Stimulated activated CD8-positive, alpha-beta memory T cell treated with anti-CD3 and anti-CD28 coated beads, Interleukin-2, amount 100 ng/mL, for 48 hours (primary cell): Measurements from ENCODE around the gene RELN.

Experiments used
- DNase-seq, 2 donors: peaks; one replicate each; pipeline ENCODE4 v3.0.0-alpha.2; 2020; ENCODE audit warnings: low read depth in 2 of 2

Gene RELN

DNA sequence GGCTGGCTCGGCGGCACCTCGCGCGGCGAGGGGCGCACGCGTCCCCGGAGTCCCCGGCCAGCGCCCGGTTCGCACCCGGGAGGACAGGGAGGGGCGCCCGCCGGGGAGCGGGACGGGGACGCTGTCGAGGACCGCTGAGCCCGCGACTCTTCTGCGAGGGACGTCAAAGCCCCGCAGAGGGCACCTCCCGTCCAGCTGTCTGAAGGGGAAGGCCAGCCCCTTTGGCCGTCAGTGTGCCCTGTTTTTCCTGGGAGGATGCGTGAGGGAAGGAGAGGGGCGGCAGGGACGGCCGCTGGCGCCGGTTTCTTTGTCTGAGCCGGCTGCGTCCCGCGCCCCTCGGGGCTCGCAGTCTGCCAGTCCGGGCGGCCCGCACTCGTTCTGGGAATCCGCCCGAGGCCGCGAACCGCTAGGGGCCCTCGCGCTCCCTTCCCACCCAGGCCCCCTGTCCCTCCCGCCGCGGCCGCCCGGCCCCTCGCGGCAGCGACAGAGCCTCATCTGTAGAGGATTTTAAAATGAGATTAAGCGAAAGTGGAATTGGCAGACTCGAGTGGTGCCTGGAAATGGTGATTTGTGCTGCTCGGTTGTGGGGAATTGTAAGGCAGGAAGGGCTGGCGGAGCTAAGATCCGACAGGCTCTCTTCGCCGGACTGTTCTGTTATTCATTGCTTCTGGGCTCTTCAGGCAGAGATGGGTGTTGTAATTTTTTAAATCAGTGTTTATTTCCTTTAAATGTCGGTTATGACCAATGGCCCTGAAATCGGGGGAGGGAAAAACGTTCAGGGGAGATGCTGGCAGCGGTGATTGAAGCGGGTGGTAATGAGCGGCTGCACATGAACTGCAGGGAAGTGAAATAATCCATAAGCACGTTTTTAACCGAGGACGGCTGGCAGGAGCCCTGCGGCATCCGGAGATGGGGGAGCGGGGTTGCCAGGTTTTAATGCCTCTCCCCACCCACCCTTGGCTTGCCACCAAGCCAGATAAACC is 618 bp upstream of the RELN start:
- no peak for DNase-seq

DNA sequence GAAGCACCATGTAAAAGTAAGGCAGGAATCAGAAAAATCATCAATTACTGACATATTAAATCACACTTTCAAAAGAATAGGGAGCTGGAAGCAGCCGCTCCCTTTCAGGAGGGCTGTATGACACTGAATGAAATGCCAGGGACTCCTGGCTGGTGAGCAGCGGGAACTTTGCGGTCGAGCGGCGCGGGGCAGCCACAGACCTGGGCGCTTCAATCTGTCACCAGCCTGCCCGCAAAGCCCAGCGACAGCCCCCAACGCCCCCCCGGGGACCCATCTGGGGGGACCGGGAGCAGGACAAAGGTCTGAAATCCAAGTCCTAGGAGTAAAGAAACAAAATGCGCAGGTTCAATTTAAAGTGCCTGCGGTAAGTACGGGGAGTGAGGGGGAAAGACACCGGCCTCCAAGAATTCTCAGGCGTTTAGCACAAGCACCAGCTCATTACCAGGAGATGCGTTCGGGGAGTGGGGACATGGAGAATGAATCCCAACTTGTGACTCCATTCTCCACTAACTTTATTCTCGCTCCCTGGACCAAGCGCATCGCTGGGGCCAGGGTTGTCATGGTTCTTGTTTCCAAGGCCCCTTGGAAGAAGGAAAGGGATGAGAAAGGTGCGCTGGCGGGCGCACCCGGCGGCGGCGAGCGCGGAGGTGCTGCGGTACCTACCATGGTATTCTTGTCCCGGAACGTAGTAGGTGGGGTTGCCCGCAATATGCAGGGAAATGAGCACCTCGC is 824 bp downstream of the RELN start:
- no peak for DNase-seq

DNA sequence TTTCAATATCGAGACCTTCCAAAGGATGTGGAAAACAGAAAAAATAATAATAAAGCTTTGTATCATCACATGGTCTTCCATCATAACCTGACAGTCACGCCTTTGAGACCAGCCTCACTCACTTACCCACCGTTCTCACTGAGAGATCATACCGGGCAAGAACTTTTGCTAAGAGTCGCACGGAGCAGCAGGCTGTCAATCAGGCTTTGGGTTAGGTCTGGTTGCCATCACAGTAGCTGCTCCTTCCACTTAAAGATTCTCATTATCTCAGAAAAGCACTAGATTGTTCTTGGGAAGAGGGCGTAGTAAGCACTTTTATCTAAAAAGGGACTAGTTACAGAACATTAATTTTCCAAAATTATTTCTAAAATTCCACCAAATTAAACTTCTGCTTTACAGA is 2.0 kb downstream of the RELN start:
- no peak for DNase-seq

DNA sequence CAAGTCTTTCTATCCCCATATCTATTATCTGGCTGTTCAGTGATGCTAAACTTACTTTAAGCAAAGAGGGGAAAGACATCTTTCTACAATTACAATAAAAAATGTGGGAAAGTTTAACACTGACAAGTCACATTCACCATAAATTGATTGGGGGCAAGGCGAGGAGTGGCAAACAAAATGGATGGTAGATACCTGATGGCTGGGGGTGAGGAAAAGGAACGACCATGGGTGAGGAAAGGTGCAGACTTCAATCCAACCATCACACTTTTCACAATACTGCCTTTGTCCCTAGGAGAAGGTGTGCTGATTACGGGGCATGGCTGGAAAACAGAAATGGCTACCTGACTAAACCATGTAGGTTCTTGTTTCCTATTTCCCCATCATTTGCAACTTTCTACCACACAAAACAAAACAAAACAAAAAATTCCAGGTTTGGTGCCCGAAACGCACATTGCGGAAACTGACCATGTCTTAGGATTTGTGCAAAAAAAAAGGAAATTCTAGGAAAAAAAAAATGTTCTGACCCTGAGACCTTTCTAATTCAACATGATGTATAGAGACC is 3.8 kb downstream of the RELN start:
- no peak for DNase-seq

- DNase-seq, result no peak
Observed at GRCh38 chr7:103984050-103984449, 5.4 kb downstream of the RELN start.

GRCh38 chr7:103983201-103983977 is 6.1 kb downstream of the RELN start:
- DNase-seq, result no peak

DNA sequence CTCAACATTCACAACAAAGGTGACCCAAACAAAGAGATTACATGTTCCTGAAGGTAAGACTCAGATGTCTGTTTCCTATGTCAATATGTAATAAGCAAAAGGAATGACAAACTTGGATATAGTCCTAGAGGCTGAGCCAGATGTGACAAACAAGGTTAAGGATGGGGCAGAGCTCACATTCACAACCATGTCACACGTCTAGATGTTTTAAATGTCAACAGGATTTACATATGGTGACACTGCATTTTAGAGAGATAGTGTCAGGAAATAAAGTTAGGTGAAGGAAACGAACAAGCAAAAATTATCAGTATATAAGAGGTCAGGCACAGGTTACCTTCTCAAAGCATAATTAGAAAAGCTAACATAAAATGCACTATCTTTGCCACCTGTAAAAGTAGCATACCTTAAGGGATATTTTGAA is 8.4 kb downstream of the RELN start:
- DNase-seq, result no peak

DNA sequence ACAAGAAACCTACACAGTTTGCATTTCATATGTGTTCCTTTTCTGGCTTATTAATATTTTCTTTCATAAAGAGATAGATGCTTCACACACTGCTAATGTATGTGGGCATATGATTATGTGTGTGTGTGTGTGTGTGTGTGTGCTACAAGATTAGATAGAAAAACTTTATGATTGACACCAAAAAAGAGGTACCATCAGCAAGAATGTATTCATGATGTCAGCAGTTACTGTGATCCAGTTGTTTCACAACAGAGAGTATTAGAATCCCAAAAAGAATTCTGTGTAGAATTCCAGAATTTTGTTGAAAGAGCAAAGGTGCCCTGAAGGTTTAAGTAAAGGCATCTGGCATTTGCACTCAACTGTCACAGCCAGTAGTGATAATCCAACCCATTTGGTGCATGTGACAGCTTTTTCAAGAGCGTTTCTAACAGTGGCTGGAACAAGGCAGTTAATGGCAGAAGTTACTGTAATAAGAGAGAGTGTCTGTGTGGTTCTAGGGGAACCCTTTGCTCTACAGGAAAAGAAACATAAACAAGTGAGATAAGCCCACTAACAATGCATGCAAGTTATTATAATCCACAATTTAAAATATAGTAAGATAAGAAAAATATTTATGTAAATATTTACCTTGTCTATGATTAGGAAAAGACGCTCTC is 16.6 kb downstream of the RELN start:
- DNase-seq, result no peak

DNA sequence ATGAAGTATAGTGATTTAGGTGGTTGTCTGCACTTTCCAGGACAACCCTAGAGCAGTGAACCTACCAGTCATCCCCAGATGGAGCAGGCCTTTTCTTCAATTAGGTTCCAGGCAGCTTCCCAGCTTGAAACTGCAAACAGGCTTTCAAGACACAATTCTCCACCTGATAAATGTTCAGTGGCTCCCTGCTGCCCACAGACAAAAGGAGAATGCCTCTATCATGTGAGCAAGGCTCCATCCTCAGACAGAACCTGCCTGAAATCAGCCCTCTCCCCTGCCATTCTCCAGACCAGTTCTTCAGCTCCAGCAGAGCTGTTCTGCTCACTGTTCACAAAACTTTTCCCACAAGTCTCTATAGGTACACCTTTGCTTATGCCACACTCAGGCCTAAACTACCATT is 22.1 kb downstream of the RELN start:
- DNase-seq, result no peak

DNA sequence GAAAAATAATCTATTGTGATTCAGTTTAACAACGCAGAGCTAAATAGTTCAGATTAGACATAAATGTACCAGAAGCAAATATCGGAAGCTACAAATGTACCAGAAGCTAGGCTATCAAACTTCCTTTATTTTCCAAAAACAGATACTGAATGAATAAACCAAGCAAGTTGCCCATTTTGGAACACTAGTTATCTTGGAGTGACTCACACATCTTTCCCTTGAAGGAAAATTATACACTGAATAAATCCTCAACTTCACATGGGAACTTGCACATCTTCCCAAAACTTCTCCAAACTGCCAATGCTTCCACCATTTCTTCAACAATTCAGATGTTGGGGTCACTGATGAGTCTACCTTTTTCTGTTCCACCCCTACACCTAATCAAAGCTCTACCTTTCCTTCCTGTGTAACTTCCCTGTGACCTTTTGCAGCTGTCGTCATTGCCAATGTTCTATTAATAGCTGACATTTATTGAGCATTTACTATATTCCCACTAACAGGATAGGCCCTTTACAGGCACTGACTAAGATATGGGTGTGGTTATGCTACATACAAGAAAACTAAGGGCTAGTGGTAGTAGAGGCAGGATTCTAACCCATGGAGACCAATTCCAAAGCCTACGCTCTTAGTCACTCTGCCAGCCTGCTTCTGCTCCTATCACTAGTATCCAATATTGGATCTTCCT is 22.7 kb downstream of the RELN start:
- DNase-seq, result no peak

DNA sequence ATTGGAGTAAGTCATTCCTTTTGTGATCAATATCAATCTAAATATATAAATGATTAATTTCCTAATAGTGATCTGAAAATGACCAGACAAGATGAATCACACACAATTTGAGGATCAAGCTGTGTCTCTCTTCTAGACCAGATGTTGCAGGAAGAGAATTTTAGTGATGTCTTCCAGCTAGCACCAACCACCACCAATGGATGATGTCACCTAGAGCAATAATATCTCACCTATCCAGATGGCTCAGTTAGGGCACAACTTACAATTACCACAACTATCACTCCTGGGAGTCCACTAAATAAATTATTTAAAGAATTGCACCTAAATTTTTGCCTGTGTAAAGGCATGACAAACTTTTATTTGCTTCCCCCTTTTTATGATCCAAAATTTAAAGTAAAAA is 25.2 kb downstream of the RELN start:
- DNase-seq, result no peak

- DNase-seq, result no peak
Observed at GRCh38 chr7:103962070-103962469, 27.4 kb downstream of the RELN start.

- no peak for DNase-seq
Observed at GRCh38 chr7:103958284-103958818, 31.1 kb downstream of the RELN start.

GRCh38 chr7:103955985-103956384 is 33.5 kb downstream of the RELN start:
- no peak for DNase-seq

- no peak for DNase-seq
Observed at GRCh38 chr7:103952408-103952807, 37.0 kb downstream of the RELN start.

GRCh38 chr7:103951311-103951710 is 38.1 kb downstream of the RELN start:
- DNase-seq, result no peak

DNA sequence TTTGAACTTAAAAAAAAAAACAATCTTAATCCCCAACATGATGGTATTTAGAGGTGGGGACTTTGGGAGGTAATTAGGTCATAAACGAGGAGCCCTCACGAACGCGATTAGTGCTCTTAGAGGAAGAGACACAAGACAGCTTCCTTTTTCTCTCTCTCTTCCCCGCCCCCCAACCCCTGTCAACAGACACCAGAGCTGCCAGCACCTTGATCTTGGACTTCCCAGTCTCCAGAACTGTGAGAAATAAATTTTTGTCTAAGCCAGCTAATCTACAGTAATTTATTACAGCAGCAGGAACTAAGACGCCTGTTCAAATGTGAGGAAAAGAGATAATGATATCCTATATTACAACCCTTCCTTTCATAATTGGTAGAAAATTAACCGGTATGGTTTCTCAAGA is 40.1 kb downstream of the RELN start:
- no peak for DNase-seq

GRCh38 chr7:103947026-103947655 is 42.3 kb downstream of the RELN start:
- no peak for DNase-seq

DNA sequence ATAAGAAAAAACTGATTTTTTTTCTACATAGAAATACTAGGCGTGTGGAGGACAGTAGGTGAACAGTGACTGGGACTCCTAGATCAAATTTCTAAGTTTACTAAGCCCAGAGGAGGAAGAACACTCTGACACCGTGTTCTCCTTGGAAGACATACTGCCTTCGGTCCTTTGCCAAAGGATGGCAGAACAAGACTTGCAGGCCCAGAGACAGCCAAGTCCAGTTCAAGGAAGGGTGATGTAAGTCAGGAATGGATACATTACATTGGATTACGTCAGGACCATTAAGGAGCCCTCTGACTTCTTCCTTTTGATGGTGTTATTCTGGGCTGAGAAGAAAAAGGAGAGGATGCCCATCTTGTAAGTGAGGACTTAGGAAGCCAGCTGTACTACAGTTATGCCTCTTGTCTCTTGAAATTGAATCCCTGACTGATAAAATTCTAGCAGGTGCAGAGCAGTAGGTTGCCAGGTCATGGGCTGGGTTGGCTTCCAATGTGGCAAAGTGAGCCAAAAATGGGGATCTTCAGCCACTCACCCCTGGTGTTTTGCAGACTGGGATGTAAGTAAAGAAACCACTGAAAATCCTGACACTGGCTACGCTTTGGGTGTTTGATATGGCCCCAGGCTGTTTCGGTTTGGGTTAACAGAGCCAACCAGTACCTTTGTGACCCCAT is 45.1 kb downstream of the RELN start:
- DNase-seq, result no peak
